GM04504 (cell line): ENCODE data around the gene MAP3K3.
A peak's percentile ranks its signal among the peaks of the same experiment; 100 is the strongest.

Experiments
- DNase-seq: peaks from one replicate; pipeline ENCODE4 v3.0.0-alpha.2; 2012; ENCODE audit warnings: low read depth

Gene MAP3K3

DNA sequence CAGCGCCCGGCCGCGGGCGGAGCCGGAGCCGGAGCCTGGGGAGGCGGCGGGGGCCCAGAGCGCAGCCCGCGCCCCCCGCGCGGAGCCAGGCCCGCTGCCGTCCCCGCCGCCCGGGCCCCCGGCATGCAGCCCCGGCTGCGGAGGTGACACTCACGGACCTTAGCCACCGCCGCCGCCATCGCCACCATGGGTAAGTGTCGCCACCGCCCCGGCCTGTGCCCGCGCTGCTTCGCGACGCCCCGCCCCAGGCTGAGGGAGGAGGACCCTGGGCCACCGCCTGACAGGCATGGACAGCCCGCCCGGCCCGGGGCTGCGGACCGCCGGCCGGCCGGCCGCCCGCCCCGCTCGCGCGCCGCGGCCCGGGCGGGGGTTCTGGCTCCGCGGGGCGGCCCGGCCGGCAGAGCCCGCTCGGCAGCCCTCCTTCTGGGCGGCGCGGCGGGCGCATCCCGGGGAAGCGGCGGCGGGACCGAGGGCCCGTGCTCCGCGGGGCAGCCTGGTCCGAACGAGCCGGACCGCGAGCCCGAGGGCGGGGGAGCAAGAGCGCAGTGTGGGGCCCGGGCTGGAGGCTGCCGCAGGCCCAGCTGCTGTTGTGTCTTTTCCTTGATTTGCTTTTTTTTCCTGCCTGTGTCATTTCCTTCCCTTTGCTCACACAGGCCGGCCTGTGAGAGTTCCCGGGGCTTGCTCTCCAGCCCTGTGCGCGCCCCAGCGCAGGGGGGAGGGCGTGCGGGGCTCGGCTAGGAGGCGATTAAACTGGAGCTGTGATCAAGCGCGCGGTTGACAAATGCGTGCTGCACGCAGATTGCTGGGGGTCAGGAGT, 565 bp downstream of the MAP3K3 start:
- DNase-seq = no peak

DNA sequence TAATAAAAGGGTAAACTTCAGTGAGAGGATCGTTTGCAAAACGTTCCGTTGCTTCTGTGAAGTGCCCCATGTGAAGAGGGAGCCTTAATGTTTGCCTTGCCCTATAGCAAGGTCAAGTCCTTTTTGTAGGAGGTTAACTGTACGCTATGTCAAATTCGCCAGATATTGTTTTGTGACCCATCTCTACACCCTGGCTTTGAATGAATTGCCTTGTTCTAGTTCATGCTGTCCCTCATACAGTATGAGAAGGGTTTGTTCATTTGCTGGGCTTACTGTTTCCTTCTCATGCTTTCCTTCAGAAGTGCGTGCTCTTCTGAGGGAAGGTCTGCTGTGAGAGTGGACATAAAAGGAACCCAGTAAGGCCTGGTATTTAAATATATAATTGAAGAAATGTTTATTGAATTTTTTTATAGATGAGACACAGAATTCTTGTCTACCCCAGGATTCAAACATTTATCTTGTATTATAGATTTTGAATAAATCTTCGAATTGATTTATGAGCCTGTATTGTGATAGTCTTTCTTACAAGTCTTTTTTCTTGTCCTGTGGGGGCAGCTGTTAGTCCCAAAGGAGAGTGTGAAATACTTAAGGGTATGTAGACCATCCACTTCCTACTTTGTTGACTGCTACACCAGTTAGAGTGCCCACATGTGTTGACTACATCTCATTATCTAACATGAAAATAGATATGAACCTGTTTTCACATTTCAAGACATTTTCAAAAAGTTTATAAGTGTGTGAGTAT, 1.7 kb downstream of the MAP3K3 start:
- DNase-seq = no peak

DNA sequence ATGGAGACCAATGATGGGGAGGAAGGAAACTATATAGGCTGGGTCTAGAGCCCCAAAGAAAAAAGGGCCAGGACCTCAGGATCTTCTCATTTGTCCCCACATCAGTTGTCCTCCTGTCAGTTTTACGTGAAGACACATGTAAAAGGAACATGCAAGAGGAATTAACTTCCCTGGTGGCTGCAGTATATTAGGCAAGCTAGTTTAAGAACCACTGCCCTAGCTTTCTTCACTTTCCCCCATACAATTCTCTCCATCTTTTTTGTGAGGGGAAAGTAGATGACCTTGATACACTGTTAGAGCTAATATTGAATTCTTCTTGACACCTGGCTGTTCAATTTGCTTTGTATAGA, 2.3 kb downstream of the MAP3K3 start:
- no peak for DNase-seq

DNA sequence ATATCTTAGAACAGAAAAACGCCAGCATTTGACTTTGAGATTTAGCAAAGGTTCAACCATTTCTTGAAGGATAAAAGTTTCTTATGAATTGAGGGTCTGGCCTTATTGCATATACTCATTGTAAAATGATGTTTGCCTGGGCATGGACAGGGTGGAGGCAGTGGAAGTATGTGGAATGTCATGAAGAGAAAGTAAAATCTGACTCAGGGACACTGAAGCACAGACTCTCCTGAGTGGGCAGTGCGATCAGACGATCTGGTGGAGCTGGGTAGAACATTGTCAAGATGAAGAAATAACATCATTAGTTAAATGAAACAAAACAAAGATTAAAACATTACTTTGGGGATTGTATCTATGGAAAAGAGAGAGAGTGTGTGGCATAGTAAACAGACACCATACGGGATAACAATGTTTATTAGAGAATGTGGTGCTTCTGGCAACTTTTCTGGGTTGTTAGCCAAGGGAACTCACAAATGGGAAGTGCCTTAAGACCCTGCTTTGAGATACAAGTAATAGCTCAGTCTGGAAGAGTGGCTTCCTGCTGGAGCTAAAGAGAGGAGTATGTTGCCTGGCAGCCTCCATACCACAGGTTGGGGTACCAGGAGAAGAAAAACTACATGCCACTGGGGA, 4.4 kb downstream of the MAP3K3 start:
- DNase-seq = no peak

DNA sequence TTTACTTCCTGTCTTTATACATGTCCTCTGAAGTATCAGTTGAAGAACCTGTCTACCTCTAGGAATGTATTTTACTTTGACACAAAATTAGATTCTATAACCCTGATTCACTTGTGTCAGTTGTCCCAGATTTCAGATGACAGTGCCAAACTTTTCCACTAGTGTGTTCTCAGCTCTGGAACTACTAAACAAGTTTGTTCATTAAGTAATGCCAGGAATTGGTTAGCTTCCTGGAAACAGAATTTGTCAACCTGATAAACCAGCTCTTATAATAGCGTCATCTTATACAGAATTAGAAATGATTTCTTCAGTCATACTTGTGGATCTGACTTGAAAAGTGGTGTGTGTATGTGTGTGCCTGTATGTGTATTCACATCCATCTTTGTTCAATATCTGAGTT, 7.4 kb downstream of the MAP3K3 start:
- DNase-seq = no peak

DNA sequence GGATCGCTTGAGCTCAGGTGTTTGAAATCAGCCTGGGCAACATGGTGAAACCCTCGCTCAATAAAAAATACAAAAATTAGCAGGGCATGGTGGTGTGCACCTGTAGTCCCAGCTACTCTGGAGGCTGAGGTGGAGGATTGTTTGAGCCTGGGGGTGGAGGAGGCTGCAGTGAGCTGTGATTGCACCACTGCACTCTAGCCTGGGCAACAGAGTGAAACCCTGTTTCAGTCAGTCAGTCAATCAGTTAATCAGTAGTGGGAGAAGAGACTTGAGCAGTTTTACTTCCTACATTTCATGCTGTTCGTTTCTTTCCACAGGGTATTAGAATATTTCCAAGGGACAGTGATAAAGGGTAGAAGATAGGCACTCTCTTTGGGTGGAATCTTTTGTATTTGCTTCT, 8.8 kb downstream of the MAP3K3 start:
- DNase-seq = no peak

DNA sequence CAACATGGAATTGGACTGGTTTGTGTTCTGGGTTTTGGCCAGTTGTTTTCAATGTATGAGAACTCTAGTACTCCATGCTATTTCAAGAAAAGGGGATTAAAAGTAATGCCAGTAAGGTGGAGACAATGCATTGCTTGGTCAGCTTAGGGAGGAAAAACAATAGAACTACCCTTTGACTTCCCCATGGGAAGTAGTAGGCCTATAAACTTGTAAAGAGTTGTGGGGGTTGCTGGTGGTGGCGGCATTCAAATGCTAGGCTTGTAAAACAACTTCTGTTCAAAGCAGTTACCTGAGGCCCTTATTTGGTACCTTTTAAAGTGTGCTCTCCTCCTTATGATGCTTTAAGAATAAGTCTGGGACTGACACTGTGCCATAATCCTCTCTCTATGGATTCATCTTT, 9.4 kb downstream of the MAP3K3 start:
- no peak for DNase-seq

DNA sequence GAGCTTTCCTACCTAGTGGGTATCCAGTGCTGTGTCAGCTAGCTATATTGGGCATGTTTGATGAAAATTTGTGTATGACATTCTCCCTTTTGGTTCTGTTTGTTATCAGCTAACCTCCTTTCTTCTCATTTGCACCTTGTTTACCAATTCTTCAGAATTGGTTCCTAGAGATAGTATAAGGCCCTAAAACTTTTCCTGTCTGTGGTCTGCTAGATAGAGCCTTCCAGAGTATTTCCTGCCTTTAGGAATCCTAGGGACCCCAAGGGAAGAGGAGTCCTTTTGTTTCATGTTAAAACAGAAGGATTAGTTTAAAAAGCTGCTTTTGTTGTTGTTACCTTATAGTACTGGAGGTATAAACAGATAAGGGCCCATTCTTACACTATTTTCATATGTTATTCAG, 11.5 kb downstream of the MAP3K3 start:
- DNase-seq = no peak

DNA sequence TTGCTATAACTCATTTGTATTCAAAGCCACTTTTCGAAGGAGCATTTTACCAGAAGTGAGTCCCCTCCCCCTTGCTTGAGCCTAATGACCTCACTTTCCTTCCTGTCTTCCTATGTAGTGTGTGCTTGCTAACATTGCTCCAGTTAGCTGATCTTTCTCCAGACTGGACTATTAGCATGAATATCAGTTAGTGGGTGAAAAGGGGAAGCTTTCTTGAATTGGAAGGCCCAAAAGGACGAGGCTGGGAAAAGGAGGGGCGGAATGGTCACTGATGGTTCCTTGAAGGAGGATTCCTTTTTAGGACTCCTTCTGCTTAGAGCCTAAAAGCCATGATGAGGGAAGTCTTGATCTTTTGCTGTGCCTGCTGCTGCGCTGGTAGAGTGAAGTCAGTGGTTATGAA, 11.9 kb downstream of the MAP3K3 start:
- DNase-seq = no peak

DNA sequence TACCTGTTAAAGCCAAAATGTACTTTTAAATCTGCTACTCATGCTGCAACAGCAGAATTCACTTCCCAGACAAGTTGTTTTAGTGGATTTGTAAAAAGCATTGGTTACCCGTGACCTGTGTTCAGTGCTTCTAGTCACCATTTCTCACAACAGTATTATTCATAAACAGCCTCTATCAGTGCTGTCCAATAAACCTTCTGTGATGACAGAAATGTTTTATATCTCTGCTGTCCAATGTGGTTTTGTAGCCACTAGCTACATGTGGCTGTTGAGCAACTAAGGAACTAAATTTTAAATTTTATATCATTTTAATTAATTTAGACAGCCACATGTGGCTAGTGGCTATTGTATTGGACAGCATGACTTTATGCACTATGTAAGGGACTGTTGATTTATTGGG, 12.6 kb downstream of the MAP3K3 start:
- DNase-seq = peak; percentile 36

DNA sequence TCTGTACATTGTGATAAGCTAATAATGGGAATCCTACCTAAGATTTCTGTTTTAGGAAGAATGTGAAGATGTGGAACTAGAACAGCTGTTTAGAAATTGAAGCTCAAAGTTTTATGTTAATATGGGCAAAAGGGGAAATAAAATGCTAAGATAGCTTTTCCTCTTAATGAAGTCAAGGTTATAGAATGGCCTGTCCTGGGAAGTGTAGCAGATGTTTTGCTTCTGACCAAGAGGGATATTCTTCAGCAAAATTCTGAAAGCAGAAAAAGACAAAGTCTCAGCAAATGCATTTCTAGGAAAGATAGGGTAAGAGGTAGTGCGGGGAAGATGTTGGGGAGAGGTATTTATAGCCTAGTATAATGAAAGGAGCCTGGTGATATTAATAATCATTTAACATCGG, 13.1 kb downstream of the MAP3K3 start:
- DNase-seq = no peak

DNA sequence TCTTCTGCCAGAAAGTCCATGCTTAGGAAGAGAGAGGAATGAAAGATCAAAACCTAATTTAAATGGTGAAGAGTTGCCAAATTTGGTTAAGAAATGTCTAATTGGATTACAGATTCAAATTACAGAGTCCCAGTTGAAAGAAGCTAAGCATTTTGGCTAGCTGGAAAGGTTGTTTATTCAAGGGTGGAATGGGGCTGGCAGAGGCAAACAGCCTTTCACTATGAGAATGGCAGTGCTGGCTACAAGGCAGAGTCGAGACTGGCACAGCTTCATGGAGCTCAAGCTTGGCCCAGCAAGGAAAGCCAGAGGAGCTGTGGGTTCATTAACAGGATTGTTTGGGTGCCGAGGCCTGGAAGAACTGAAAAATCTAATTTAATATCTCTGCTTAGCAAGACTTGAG, 13.6 kb downstream of the MAP3K3 start:
- no peak for DNase-seq

DNA sequence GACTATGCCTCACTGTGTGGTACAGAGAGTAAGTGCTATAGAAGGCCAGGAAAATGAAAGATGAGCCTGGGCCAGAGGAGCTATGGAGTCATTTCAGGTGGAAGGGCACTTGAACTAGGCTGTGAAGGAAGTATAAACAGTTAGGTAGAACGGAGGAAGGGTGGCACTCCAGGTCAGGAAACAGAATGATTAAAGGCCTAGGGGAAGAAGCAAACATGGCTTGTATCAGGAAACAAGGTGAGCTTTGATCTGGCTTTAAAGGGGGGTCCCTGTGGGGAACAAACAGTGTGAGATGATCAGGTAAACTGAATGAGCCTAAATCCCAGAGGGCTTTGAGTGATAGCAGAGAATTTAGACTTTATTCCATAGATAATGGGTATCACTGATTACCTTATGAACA, 16.9 kb downstream of the MAP3K3 start:
- DNase-seq = no peak

DNA sequence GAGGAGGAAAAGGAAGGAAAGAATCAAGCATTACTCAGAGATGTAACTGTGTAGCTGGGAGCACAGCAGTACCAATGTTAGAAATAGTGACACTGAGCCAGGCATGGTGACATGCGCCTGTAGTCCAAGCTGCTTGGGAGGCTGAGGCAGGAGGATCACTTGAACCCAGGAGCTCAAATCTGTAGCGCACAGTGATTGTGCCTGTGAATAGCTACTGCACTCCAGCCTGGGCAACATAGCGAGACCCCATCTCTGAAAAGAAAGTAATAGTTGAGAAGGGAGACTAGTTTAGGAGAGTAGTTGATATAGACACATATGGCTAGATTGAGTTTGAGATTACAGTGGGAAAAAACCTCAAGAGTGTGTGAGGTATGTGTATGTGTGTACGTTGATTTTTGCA, 17.8 kb downstream of the MAP3K3 start:
- DNase-seq = no peak

DNA sequence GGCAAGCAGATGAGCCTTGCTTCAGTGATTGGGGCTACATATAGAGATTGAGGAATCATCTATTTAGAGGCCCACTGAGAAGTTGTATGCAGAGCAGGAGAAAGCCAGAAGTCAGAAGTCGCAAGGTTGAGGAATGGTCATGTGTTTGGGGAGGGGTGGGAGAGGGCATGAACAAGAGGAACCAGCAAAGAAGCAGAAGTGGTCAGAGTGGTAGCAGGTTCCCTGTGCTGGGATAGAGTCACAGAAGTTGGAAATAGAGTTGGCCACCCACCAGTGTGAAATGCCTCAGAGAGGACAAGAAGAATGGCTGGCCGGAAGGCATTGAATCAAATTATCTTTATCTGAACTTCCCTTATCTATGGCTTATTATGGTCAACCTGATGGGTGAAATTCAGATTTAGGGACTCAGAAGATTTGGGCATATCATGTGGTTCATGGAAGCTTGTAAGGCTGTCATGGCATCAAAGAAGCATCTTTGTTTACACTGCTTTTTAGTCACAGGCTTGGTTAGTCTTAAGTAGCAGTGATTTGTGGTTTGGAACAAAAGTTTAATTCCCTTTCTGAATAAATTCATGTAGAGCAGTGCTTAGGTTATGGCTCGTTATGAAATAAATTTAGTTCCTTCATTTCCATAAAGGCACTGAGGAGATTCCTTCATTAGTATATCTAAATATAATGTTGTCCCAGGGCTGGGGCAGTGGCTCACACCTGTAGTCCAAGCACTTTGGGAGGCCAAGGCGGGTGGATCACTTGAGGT, 19.7 kb downstream of the MAP3K3 start:
- no peak for DNase-seq

DNA sequence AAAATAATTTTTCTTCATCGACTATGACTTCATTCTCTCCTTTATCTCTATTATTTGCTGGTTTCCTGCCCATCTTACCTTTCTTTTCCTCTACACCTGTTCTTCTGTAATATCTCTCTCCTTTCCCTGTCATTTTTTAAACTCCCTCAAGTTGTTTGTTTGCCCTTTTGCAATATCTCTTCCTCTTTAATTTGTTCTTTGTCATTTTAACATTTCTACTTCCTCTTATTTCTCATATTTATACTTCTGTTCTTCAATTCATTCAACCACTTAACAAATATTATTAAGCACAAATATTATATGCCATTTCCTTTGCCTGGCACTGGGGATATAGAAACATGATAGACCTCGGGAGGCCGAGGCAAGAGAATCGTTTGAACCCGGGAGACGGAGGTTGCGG, 22.6 kb downstream of the MAP3K3 start:
- DNase-seq = no peak

DNA sequence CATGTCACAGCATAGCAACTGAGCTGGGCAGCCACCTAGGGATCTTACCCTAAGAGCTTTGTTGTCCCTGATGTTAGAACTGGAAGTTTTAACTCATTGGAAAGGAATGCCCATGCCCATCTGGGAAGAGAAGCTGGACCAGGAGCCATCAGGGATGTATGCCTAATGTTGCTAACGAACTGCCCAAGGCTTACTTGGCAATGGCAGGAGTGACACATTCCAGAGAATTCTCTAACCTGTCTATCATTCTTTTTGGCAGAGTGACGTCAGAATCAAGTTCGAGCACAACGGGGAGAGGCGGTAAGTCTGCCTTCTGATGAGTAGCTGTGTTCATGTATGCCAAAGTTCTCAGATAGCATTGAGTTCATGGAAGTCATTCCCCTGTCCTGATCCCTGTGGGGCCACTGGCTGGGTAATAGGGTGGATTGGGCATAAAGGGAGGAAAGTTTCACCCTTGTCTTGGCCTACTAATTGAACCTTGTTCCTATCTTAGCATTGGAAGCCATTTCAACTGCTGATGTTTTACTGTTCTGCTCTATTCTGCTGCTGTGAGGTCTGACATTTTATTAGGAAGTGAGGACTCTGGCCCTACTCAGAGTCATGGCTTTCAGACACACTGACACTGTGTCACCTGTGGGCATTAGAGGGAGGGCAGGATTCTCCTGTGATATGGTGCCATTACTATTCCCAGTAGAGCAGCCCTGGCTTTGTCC, 23.7 kb downstream of the MAP3K3 start:
- DNase-seq = no peak

DNA sequence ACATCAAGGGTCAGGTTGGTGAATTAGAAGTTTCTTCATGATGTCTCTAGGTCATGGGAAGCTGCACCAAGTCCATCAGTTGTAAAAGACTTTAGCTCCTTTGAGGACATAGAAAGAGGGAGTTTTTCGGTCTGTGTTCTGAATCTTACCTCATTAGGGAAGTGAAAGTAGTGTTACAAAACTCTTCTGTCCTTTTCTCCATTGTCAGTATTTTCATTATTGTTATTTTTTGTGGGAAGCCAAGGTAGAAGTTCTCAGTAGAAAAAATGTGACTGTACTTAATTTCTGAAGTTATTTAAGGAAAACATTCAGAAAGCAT, 24.2 kb downstream of the MAP3K3 start:
- no peak for DNase-seq

DNA sequence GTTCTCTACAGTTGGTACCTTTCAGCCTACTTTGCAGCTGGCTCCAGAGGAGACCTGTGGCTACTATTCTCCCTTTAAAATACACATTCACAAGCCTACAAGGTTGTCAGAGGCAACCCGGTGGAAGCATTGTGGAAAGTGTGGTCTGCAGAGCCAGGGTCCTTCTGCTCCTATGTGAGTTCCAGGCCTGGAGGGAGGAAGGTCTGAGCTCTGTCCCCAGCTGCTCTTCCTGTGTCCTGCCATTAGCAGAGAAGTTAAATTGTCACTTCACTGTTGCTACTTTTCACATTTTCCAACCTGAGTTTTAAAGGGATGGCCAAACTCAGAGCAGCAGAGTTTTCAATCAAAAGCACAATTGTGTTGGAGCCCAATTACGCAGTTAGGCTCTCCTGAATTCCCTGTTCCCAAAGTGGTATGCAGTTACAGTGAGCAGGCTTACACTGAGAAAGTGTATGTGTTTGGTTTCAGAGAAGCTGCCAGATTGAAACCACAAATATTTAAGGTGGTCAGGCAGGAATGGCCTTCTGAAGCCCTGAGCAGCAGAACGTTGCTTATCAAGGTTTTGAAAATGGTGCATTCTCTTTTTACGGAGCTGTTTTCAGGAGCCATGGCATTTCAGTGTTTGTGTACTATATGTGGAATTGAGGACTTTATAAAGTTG, 25.0 kb downstream of the MAP3K3 start:
- DNase-seq = no peak

DNA sequence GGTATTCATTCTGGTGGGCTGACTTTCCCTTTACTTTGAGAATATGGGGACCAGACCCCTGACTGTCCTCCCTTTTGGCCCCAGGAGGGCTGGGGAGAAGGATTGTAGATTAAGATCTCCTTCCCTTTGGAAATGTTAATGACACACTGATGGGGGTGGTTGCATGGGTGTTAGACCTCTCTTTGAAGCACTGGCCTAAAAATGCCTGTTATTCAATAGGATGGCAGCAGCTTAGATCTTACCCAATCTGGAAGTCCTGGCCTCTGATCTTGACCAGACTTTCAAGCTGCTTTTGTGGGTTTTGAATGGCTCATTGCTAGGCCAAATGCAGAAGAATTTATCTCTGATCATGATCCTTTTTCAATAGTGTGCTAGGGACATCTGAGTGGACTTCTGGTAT, 25.7 kb downstream of the MAP3K3 start:
- DNase-seq = no peak

DNA sequence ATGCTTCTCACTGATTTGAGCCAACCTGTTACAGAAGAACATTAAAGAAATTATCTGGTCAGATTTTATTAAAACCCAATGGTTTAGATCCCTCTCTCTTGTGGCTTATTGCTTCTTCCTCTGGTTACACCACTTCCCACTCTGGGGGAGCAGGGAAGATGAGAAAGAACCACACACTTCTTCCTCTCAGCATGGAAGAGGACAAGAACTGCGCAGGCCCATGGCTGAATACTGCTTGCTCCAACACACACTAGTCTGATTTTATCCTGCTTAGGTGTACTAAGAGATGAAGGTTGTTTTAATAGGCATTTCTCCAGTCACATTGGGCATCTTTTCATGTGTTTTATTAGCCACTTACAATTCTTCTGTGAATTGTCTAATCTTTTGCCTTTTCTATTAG, 27.6 kb downstream of the MAP3K3 start:
- DNase-seq = no peak

DNA sequence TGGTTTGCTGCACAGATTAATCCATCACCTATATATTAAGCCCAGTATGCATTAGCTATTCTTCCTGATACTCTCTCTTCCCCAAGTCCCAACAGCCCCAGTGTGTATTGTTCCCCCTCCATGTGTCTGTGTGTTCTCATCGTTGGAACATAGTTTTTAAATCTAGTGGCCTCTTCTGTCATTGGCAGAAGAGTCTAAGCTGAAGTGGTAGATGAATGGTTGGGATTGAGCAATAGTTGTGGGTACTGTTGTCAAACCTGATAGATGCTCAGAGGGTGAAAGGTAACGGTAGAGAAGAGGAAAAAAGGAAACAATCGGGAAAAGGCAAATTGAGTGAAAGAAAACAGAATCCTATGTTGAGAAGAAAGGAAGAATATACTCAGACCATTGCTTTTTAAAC, 29.9 kb downstream of the MAP3K3 start:
- no peak for DNase-seq
